KG1 (cell line): ENCODE results near the gene IL5RA.

ENCODE experiments used
- DNase-seq: peaks from one replicate; lab custom pipeline; 2025; lab: John Stamatoyannopoulos, UW

IL5RA gene

DNA sequence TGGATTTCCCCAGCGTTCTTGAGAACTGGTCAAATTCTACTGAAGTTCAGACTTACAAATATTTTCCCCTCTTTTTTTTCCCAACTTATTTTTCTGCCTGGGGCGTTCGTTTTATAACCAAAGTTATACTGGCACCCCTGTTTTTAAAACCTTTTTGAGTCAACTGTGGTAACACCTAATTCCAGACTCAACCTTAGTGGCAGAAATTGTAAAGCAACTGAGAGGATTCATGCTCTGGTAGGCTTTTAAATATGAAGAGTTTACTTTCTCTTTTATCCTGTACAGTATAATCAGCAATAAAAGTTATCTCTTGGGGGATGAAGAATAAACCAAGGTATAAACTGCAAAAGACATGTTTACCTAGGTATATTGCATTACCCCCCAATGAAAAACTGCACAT, 2.3 kb downstream of the IL5RA start:
- no peak for DNase-seq

DNA sequence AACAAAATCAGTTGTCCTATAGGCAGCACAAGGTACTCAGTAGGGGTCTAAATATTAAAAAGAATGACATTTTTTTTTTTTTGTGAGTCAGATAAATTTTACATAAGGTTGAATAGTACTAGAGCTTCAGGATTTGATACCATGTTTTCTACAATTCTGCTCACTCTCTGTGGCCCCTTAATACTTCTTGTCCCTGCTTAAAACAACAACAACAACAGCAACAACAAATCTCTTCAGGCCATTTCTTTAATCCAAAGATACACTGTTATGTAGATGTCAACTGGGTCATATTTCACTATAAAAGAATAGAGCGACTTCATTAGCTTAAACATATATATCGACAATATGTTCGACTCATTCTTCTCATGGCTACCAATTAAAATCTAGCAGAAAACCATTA, 3.0 kb downstream of the IL5RA start:
- DNase-seq, result no peak

DNA sequence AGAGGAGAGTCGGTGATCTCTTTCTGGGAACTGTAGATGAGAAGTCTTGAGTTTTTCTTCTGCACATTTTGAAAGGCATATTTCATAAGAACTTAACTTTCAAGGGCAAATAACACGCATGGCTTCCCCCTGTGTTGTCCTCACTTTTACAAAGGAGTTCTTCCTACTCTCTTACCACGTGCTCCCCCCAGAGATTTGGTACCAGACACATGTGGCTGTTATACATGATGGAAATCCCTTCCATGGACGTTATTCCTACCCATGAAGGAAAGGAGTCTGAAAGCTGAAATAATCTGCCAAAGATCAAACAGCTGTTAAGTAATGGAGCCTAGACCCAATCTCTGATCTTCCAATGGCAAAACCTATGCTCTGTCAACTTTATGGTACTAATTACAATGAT, 4.4 kb downstream of the IL5RA start:
- no peak for DNase-seq

DNA sequence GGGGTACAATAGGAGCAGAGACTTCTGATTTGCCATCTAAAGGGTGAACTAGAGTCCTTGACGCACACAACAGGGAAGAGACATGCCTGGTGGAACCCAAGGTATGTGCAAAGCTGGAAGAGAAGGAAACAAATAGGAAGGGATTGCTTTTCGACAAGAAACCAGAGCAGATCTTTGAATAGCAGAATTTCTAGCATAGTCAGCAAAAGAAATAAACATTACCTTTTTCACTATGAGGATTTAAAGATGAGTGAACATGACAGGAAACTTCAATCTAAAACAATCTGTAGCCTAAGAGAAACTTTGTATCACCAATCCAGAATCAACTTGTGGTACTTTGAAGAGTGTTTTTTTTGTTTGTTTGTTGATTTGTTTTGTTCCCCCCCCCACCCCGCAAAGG, 4.9 kb downstream of the IL5RA start:
- no peak for DNase-seq

DNA sequence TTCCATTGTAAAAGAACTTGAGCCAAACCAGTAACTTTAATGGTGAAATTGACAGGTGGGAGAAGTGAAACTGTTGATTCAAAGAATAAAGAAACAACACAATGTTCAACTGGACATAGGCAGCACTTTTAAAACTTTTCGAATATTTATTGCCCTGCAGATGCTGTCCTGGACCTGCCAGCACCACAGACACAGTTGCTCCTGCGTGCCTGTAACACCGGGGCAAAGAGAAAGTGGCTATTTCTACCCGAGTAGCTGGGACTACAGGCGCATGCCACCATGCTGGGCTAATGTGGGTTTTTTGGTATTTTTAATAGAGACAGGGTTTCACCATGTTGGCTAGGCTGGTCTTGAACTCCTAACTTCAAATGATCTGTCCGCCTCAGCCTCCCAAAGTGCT, 7.4 kb downstream of the IL5RA start:
- DNase-seq, result no peak

DNA sequence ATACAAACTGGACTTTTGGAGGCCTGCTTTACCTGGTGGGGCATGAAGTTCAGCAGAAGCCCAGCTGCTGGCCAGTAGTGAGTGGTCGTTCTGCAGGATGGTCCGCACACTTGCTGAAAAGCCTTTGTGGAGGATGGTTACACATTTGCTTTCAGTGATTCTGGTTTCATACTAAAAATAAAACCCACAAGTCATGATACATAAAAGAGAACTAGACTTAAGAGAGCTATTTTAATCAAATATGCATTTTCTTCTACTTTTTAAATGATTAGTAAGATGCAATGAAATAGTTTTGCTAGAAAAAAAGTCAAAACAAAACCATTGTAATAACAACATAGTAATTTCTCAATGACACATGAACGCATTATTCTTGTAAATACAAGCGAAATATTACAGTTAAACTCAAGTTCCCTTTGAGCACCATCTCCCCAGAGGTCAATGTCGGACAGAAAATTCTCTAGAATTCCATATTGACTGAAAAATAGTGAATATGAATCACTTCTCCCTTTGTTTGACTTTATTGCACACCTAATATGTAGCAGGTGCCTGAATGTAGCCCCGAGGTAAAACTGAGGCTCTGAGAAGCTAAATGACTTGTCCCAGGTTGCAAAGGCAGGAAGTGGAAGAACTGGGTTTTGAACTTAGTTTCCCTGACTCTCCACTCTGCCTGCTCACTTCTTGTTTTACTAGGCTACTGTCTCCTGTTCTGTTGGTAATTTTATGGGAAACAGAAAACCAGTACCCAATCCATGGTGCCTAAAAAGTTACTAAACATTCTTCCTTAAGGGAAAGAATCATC, 8.3 kb downstream of the IL5RA start:
- DNase-seq, result no peak

DNA sequence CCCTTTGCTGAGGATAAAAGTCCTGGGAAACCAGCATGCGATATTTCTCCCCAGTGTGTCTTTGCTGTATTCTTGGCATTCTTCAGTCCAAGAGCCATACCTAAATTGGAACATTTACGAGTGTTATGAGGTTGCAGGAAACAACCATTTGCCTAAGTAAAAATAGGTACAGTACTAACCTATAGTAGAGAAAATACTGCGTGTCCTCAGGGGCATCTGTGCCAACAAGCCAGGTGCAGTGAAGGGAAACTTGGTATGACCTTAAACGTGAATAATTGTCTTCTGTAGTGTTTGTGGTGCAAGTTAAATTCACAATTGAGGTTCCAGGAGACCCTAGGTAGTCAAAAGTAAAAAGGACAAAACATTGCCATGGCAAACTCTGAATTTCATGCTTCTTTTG, 12.2 kb downstream of the IL5RA start:
- DNase-seq, result no peak

DNA sequence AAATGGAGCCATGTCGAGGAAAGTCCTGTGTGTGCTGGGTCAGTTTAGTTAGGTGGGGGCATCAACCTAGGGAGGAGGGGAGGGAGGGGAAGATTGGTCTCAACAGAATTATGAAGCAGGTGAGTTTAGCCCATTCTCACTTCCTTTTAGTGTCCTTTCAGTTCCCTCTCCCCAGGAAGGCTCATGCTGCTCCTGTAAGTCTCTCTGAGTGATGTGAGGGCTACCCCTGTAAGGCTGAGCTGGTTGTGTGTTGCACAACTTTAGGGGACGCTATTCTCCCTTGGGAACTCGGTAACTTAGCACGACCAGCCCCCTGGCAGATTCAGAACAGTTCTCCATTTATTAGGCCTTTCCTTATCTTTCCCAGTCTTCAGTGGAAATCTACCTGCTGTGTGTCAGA, 21.2 kb downstream of the IL5RA start:
- no peak for DNase-seq

DNA sequence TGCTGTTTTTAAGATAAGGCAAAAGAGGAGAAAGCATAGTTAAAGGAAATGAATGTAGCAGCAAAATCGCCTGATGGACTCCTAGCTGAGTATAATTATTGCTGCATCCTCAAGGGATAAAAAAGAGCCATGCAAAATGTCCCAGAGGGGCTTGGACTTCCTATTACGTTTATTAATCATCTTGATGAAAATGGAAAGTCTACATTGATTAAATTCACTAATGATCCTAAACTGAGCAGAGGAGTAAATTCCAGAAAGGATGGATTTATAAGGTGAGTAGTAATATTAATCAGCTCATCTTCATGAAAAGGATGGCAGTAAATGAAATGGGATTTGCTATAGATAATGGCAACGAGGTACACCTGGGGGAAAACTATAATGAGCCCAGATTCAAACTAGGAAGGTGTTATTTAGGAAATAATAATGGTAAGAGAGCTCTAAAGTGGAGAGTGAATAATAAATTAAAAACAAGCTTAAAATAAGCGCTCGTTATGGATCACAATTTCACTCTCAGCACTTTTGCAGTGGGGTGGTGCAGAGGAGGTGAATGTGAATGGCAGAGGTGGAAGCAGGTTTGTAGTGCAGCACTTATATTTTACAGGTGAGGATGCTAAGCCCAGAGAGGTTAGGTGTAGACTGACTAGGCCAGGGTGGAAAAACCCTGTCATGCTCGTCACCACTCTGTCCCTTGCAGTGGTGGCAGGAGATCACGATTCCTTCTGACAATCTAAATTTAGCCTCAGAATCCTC, 22.3 kb downstream of the IL5RA start:
- no peak for DNase-seq

DNA sequence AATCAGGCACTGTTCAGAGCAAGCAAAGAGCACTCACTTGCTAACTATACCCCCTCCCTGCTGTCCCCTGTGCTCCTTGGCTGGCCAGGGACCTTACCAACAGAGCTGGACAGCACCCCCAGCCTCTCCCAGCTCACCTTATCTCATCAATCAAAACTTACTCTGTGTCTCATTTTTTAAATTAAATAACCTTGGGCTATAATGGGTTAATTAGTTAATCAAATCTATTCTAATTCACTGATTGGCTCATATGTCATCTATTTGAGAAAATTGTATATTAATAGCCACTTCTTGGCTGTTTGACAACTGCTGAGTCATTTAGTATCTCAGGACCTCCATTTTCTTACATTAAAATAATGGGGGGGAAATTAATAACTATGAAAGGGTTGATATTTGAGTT, 22.9 kb downstream of the IL5RA start:
- DNase-seq, result no peak

DNA sequence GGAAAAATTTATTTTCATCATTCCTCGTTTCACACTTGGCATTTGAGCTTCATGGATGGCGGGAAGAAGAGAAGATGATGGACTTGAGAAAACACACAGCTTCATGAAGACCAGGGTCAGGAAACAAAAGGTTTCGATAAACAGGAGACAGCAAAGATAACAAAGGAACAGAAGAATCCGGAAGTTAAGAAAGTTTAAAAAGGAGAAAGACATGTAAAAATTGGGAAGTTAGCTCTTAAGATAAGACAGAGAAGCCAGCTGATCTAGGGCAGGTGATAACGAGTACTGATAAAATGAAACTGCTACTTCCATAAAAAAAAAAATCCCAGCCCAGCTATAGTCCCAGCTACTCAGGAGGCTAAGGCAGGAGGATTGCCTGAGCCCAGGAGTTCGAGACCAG, 23.9 kb downstream of the IL5RA start:
- no peak for DNase-seq

DNA sequence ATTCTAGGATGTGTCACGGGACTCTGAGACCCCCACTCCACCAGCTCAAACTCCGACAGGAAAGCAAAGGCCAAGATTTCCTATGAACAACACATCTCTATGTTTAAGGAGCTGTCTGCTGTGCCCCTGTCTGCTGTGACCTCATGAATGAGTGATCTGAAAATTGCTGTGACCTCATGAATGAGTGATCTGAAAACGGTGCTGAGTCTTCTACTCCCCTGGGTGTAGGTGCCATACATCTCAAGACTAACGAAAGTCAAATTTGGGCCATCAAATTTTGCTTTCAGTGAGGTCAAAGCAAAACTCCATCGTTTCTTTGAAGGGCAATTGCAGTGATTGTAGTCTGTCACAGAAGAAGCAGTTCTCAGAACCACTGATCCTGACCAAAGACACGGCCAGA, 24.4 kb downstream of the IL5RA start:
- no peak for DNase-seq

DNA sequence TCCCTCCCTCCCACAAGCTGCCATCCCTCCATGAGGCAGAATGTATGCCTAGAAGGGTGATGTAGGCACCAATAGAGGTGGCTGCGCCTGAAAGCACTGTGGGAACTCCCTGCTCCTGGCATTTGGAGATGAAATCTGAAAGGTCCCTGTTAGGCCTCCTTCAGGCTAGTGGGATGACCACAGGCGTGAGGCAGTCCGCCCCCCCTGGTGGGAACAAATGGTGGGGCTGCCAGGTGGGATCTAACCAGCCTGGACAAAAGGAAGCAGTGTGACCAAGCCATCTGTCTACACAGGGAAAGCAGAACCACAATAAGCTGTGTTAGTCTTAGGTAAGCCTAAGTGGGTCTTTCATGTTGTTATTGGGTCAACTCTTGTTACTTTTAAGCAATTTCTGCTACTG, 25.3 kb downstream of the IL5RA start:
- no peak for DNase-seq

DNA sequence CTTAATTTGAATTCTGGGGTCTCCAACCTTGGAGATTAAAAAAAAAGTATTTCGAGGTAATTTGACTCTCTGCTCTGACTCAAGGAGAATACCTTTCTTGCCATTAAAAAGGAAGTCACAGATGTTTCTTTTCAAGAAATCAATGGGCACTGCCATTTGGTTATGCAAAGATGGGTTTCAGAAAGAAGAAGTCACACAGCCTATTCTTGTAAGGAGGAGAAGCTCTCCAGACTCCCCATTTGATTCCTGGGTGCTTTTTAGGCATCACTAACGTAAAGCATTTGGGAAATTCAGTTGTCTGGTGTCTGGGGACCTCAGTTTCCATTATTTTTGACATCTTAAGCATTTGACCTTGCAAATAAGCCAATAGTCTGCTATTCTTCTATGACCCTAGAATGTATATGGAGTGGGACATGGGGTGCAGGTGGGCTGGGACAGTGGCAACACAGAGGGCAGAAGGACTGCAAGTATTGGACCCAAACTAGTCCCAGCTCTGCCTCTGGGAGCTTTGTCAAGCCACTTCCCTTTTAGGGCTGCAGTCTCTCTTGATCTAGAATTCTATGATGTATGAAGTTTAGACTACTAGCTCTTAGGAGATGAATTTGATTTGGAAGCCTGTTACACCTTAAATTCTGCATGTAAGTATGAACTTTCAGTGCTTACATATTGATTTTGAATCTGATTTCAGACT, 27.8 kb downstream of the IL5RA start:
- DNase-seq, result no peak

DNA sequence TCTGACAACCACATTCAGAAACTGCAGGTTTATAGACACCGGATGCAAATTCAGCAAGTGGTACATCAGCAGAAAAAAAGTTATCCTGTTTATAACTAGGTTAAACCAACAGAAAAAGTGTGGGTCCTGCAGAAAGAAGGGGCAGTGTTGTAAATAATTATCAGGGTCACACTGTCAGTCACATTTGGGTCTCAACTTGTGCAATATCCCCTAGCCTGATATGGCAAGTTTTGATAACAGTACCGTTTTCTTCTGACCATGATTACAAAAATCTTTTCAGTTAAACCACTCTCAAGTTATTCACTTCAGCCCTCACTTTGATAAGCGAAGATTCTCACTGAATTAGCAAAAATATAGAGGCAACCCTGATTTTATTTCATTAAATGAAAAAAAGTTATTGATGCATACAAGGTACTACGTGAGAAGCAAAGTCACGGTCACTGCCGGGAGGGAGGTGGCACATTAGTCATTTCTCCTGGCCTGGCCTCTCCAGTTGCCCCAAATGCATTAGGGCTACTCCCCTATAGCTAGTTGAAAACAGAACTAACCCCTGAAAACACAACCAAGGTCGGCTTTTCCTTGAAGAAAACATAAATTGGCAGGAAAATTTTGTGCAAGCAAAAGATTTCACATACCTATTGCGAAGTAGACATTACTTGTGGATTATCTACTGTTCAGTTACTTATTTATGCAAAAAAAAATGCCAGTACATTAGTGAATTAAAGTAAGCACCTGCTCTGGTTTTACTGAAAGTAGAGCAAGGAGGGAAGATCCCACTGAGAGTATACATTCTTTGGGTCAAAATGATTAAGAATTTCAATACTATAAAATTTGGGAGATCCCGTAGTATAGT, 28.6 kb downstream of the IL5RA start:
- no peak for DNase-seq

DNA sequence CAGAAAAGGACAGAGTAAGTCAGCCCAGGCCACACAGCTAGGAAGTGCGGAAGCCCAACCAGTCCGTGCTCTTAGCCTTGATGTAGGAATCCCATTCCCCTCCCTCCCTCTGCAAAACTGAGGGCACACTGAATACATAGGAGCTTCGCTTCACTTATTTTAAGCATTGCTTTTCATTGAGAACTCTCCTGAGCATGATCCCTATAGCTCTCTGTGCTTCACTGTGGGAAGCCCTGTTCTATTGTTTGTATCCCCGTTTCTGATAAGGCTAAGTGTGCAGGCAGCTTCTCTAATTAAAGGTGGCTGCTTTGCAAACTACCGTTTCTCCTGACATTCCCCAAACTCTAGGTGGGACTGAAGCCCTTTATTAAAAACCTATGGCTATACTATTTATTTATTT, 29.9 kb downstream of the IL5RA start:
- no peak for DNase-seq

DNA sequence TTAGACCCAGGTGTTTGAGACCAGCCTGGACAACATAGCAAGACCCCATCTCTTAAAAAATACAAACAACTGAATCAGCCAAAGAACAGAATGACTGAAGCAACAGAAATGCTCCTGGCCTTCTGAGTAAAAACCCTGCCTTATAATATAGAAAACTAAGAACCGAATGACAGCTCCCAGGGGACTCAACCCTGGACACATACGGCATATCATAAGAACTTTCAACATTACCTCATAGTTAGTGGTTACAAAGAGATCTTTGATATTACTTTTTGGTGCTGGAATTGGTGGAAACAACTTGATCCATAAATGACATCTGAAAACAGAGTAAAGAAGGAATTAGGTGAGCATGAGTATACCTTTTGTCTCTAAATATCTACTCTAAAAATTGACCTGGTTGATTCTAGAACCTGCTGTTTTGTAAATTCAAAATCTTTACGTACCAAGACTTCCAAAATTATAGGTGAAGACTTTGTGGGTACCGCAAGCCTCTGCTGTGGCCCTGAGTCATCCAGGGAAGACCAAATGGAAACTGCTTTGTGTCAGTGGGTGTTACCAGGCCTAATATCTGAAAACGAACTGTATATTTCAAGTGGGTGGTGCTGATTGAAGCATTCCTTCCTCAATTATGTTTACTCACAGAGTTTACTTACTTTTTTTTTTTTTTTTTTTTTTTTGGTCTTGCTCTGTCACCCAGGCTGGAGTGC, 35.5 kb downstream of the IL5RA start:
- DNase-seq, result no peak

DNA sequence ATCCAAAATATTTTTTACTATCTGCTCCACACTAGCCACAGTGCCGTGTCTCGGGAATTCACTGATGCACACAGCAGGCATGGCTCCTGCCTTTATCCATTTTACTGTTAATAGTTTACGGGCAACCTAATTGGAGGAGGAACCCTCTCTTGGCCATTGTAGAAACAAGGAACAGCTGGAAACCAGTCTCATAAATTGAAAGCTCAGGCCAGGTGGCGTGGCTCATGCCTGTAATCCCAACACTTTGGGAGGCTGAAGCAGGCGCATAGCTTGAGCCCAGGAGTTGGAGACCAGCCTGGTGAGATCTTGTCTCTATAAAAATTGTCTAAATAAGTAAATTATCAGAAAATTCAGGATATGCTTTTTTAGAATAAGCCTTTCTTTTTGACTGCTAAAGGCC, 39.0 kb downstream of the IL5RA start:
- DNase-seq, result no peak

DNA sequence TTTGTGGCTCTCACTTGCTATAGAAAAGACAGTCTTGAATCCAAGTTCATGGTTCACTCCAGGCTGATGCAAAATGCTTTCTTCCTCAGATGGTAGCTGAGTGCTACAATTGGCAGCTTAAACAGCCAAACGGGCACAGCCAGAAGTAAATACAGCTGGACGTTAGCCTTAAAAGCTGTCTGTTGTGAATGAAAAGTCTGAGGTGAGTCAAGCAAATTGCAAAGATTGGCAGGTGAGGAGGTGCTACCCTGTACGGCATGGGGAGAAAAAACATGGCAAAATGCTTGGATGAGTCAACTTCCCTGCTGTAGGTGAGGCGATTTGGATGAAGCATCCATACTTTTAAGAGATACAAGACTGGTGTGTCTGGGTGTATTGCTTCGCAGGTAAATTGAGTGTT, 40.5 kb downstream of the IL5RA start:
- DNase-seq, result no peak

DNA sequence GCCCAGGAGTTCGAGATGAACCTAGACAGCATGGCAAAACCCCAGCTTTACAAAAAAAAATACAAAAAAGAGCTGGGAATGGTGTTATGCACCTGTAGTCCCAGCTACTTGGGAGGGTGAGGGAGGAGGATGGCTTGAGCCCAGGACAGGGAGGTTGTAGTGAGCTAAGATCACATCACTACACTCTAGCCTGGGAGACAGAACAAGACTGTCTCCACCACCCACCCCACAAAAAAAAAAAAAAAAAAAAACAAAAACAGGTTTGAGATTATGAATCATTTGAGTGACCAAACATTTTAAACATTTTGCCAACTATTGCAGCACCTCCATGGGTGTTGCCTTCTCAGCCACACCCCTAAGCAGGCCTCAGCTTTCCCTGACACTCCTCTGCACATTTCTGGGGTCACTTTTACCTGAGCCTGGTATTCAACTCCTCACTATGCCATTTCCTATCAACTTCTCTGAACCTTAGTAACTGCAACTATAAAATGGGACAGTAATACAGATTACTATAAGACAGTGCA, 41.8 kb downstream of the IL5RA start:
- no peak for DNase-seq

DNA sequence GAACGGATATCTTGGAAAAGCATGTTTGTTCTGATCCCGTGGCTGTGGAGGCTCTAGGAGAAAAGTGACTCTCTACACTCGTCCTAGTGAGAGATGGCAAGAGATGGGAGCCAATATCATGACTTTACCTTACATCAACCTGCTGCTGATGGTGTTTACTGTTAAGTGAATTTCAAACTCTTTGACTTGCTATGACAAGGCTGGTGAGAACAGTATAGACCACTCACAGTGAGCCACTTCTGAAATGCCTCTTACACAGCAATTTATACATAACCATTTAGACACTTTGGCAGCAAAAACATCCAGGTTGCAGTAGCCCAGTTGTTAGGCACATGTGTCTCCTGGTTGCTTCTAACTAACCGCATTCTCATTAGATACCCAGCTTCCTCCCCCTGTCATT, 43.3 kb downstream of the IL5RA start:
- DNase-seq, result no peak
